HG02840 (cell line): Measurements from ENCODE around the gene RIN3.

Experiments used
- ATAC-seq: cut with Tn5 transposase; IDR thresholded peaks from one replicate; pipeline ENCODE4 v1.9.1; 2021; ENCODE audit warnings: mild to moderate bottlenecking, moderate library complexity, moderate number of reproducible peaks; ENCODE audit not compliant: unreplicated experiment, low FRiP score

Gene RIN3

GRCh38 chr14:92726933-92727262 is 213.3 kb downstream of the RIN3 start:
- ATAC-seq: no peak

GRCh38 chr14:92728759-92729364 is 215.3 kb downstream of the RIN3 start:
- ATAC-seq: no peak

GRCh38 chr14:92729634-92730358 is 216.2 kb downstream of the RIN3 start:
- peak; percentile 67 for ATAC-seq

- no peak for ATAC-seq
Observed at GRCh38 chr14:92731622-92732115, 218.1 kb downstream of the RIN3 start.

GRCh38 chr14:92733007-92733406 is 219.4 kb downstream of the RIN3 start:
- ATAC-seq: no peak

- no peak for ATAC-seq
Observed at GRCh38 chr14:92734618-92735017, 221.0 kb downstream of the RIN3 start.

GRCh38 chr14:92735344-92735743 is 221.8 kb downstream of the RIN3 start:
- ATAC-seq: no peak

GRCh38 chr14:92737206-92737605 is 223.6 kb downstream of the RIN3 start:
- ATAC-seq: no peak

- ATAC-seq: no peak
Observed at GRCh38 chr14:92737619-92738188, 224.1 kb downstream of the RIN3 start.
